Naive thymus-derived CD8-positive, alpha-beta T cell (primary cell): ENCODE measurements around the gene IFNG-AS1. TPM values are rescaled to one million over a fixed set of nuclear protein-coding genes. Genes with fewer than 3 reads are reported as not detected.

Experiments used
- ATAC-seq, 2 donors: fragments of 150-1000 bp; cut with Tn5 transposase in 1 of 2; sonication (Bioruptor Pico), chemical (Tn5 transposase) in 1 of 2; 1 replicate in 1 of 2; 2 replicates in 1 of 2; pipeline ENCODE4 v1.10.0; 2021; ENCODE audit warnings: mild to moderate bottlenecking in 2 of 2, moderate library complexity in 2 of 2
- POLR2A ChIA-PET: fragments of 350-600 bp; sonication (Branson Sonifier 250); formaldehyde crosslinking; loops from one replicate; lab custom pipeline; 2021; ENCODE audit warnings: antibody characterized with exemption; lab: Charles Lee
- DNase-seq, 10 donors: peaks; one replicate each; pipeline versions ENCODE4 v3.0.0 to v3.0.0-alpha.2; 2020 to 2022
- H3K27ac Mint-ChIP-seq, 10 donors: one replicate each; pipeline ENCODE4 v1.8.0; 2020 to 2022; ENCODE audit warnings: mild to moderate bottlenecking in 10 of 10, mixed read lengths in 10 of 10, moderate library complexity in 4 of 10, inconsistent platforms in 1 of 10
- H3K27me3 Mint-ChIP-seq, 5 donors: one replicate each; pipeline ENCODE4 v1.8.0; 2021 to 2022; ENCODE audit warnings: mixed read lengths in 5 of 5
- H3K36me3 Mint-ChIP-seq, 3 donors: one replicate each; pipeline ENCODE4 v1.8.0; 2020 to 2022; ENCODE audit warnings: mixed read lengths in 3 of 3, mild to moderate bottlenecking in 2 of 3, inconsistent platforms in 1 of 3
- H3K4me1 Mint-ChIP-seq, 4 donors: one replicate each; pipeline ENCODE4 v1.8.0; 2021 to 2022; ENCODE audit warnings: mixed read lengths in 4 of 4
- H3K4me3 Mint-ChIP-seq, 10 donors: one replicate each; pipeline ENCODE4 v1.8.0; 2020 to 2022; ENCODE audit warnings: mild to moderate bottlenecking in 10 of 10, mixed read lengths in 10 of 10, moderate library complexity in 6 of 10, inconsistent platforms in 1 of 10
- H3K9me3 Mint-ChIP-seq, 9 donors: one replicate each; pipeline ENCODE4 v1.8.0; 2020 to 2022; ENCODE audit warnings: mixed read lengths in 9 of 9, mild to moderate bottlenecking in 3 of 9, inconsistent platforms in 1 of 9, moderate library complexity in 1 of 9
- polyA plus RNA-seq, 3 donors: library from polyadenylated mRNA; unstranded; fragments of 300-500 nt; fragmentation: Illumina TruSeq; gene quantifications; one replicate each; pipeline ENCODE4 v1.2.3, GENCODE V29; 2021
- total RNA-seq, 8 experiments: library from RNA in 2 of 8; stranded (reverse) in 2 of 8; gene quantifications; one replicate each; pipeline ENCODE4 v1.2.3 and lab custom pipeline; 2021 to 2026

Gene IFNG-AS1
- total and polyA plus RNA-seq, 5 experiments from 2014 or later = 0.88 to 3.1 (median 1.9) TPM

- no peak overlapping the region for H3K4me3 Mint-ChIP-seq
- DNase-seq (no peak), ATAC-seq (no peak)
- peaks cover 0 to 7% (median 3%) of the 10 kb centered on the region in 3 donors for H3K36me3 Mint-ChIP-seq
- POLR2A ChIA-PET = no interaction called here
- H3K4me1 Mint-ChIP-seq = peaks cover 0 to 5% (median 0%) of the 10 kb centered on the region in 4 donors
- no peak overlapping the region for H3K27ac Mint-ChIP-seq
- H3K27me3 Mint-ChIP-seq = peaks cover 0 to 12% (median 0%) of the 10 kb centered on the region in 5 donors
- peaks cover 0 to 4% (median 0%) of the 10 kb centered on the region in 9 donors for H3K9me3 Mint-ChIP-seq
Observed at GRCh38 chr12:68020049-68020448, 30.8 kb downstream of the IFNG-AS1 start.

DNA sequence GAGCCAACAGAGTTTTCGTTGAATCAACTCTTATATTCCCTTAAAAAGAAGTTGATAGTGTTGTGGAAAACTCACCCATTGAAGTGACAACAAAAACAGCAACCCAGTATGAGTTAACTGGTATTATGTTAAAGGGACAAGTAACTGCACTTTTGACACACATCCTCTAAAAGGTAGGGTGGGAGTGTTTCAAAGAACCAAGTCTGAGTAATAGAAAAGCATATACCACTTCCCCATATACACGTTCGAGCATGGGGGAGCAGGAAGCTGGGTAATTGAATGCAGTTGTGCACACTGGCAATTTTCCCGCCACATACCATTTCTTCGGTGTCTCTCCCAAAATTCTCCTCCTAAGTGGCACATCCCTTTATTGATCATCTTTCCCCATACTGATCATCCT lies 31.5 kb downstream of the IFNG-AS1 start:
- Mint-ChIP-seq H3K4me1 (peaks cover 0 to 5% (median 0%) of the 10 kb centered on the region in 4 donors), H3K27ac (no peak overlapping the region), H3K9me3 (peaks cover 0 to 4% (median 0%) of the 10 kb centered on the region in 9 donors), H3K36me3 (peaks cover 0 to 7% (median 3%) of the 10 kb centered on the region in 3 donors), H3K27me3 (peaks cover 0 to 12% (median 0%) of the 10 kb centered on the region in 5 donors), H3K4me3 (no peak overlapping the region)
- POLR2A ChIA-PET = interaction anchor here (1.1 kb wide), 1 partner anchor 32 kb away, joined by 3 read pairs; the partner anchor contains the start of gene IFNG-AS1
- ATAC-seq (no peak), DNase-seq (no peak)

DNA sequence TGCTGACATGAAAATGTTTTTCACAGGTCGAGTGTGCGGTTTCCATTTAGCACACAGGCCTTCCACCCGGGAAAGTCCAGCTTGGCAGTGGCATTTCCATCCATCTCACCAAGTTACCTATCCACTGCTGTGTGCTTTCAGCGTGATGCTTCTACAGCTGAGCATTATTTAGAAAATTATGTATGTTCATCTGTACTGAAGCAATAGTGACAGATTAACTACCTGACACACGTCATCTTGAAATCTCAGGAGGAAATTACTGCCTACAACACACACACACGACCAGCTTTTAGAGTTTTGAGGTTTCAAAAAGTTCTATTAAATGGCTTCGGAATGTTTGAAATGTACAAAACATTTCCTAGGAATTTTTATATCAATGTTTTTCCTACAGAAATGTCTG lies 39.4 kb downstream of the IFNG-AS1 start:
- Mint-ChIP-seq H3K27me3 (peaks cover 0 to 8% (median 0%) of the 10 kb centered on the region in 5 donors), H3K4me1 (peaks cover 7 to 18% (median 17%) of the 10 kb centered on the region in 4 donors), H3K9me3 (peaks cover 0 to 10% (median 0%) of the 10 kb centered on the region in 9 donors), H3K27ac (no peak overlapping the region), H3K4me3 (no peak overlapping the region), H3K36me3 (peaks cover 0 to 15% (median 0%) of the 10 kb centered on the region in 3 donors)
- DNase-seq = no peak
- no peak for ATAC-seq
- POLR2A ChIA-PET = no interaction called here

DNA sequence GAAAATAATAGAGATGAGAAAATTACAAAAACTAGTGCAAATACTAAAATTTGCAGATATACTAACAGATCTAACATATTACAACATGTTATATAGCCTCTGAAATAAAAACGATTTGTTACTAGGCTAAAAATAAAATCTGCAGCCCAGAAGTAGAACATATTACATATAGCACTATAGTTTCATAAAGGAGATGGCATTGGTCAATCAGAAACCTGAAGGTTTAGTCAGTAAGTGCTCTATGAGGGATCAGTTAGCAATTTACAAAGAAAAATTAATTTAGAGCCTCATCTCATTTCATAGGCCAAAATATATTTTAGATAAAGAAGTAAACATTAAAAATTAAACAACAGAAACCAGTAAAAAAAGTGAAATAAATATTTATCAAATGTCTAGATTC lies 41.0 kb downstream of the IFNG-AS1 start:
- DNase-seq (no peak), ATAC-seq (no peak)
- Mint-ChIP-seq H3K4me1 (peaks cover 7 to 23% (median 17%) of the 10 kb centered on the region in 4 donors), H3K27me3 (no peaks in the 10 kb centered on the region), H3K36me3 (peaks cover 0 to 15% (median 0%) of the 10 kb centered on the region in 3 donors), H3K27ac (peak overlapping the region in 1 of 10 donors; percentile 40), H3K4me3 (no peak overlapping the region), H3K9me3 (peaks cover 0 to 10% (median 0%) of the 10 kb centered on the region in 9 donors)
- POLR2A ChIA-PET = no interaction called here

DNA sequence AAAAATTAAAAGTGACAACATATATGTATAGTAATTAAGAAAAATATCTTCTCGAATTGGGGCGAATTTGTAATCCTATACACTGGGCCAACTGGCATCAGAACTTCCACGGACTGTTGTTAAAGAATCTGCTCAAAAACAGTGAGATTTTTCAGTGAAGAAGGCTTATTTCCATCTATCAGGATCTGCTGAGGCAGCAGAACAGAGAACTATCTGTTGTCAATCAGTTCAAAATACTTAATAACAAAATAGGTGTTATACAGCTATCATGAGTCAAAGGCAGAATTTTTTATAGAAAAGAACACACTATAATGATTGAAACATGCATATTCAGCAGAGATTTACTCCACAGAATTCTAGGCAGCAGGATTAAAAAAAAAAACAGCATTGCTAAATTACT lies 41.9 kb downstream of the IFNG-AS1 start:
- no peak for DNase-seq
- POLR2A ChIA-PET = no interaction called here
- H3K4me1 Mint-ChIP-seq = peaks cover 7 to 23% (median 17%) of the 10 kb centered on the region in 4 donors
- H3K4me3 Mint-ChIP-seq = peak overlapping the region in 2 of 10 donors; percentile 76 to 89
- peaks cover 0 to 15% (median 0%) of the 10 kb centered on the region in 3 donors for H3K36me3 Mint-ChIP-seq
- H3K27ac Mint-ChIP-seq = peak overlapping the region in 1 of 10 donors; percentile 42
- no peaks in the 10 kb centered on the region for H3K27me3 Mint-ChIP-seq
- H3K9me3 Mint-ChIP-seq = peaks cover 0 to 10% (median 0%) of the 10 kb centered on the region in 9 donors
- ATAC-seq = no peak

DNA sequence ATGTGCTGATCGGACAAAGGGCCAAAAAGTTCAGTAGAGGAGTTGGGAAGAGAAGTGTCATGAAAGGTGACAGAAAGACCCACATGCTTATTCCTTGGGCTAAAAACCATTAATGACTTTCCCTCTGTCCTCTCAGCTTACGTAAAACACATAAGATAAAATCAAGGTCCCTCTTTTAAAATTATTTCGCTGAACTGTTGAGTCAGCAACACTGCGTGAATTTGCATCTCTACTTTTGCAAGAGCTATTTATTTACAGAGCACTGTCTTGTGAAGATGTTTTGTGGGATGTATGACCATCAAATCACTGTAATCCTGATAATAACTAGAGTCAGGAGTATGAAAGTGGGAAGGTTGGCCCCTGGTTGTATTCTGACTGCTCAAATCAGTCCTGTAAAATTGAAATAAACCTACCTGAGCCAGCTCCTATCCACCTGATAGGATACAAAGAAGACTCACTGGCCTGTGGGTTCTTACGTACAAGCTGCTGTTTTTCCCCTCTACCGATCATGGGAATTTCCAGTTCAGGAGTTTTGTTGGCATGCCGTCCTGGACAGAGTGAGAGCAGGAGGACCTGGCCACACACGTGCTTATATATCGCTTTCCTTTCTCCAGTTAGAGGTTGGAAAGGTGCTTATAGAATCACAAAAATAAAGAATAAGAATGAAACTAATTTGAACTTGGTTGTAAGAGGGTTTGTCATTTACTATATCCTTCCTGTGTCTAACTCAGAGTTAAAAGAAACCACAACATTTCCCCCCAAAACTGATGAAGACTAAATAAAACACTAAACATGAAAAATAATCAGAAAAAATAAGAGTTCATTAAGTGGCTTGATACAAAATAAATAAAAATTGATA lies 42.9 kb downstream of the IFNG-AS1 start:
- peak overlapping the region; percentile 59 to 89 (median 76) for H3K4me3 Mint-ChIP-seq
- DNase-seq = peak in 1 of 10 donors; percentile 6
- H3K27ac Mint-ChIP-seq = peak overlapping the region; percentile 39 to 94 (median 86)
- H3K27me3 Mint-ChIP-seq = no peaks in the 10 kb centered on the region
- peaks cover 0 to 15% (median 0%) of the 10 kb centered on the region in 3 donors for H3K36me3 Mint-ChIP-seq
- peaks cover 9 to 23% (median 20%) of the 10 kb centered on the region in 4 donors for H3K4me1 Mint-ChIP-seq
- peak in 1 of 2 donors; percentile 49 for ATAC-seq
- H3K9me3 Mint-ChIP-seq = peaks cover 0 to 10% (median 0%) of the 10 kb centered on the region in 9 donors
- POLR2A ChIA-PET = no interaction called here

GRCh38 chr12:68034567-68034966 lies 45.3 kb downstream of the IFNG-AS1 start:
- POLR2A ChIA-PET = no interaction called here

DNA sequence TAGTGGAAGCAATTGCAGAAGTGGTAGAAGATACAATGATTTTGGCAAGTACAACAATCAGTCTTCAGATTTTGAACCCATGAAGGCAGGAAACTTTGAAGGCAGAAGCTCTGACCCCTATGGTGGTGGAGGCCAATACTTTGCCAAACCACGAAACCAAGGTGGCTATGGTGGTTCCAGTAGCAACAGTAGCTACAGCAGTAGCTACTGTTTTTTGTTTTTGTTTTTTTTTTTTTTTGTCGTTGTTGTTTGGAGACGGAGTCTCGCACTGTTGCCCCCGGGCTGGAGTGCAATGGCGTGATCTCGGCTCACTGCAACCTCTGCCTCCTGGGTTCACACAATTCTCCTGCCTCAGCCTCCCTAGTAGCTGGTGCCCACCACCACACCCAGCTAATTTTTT lies 47.4 kb downstream of the IFNG-AS1 start:
- H3K4me1 Mint-ChIP-seq = peaks cover 10 to 30% (median 23%) of the 10 kb centered on the region in 4 donors
- H3K9me3 Mint-ChIP-seq = no peaks in the 10 kb centered on the region
- no peaks in the 10 kb centered on the region for H3K36me3 Mint-ChIP-seq
- H3K27ac Mint-ChIP-seq = no peak overlapping the region
- no peaks in the 10 kb centered on the region for H3K27me3 Mint-ChIP-seq
- no peak for ATAC-seq
- DNase-seq = peak in 1 of 10 donors; percentile 25
- POLR2A ChIA-PET = no interaction called here
- no peak overlapping the region for H3K4me3 Mint-ChIP-seq

More at GRCh38 chr12:68034567-68034966, 45.3 kb downstream of the IFNG-AS1 start:
- H3K27me3 Mint-ChIP-seq = no peaks in the 10 kb centered on the region
- H3K36me3 Mint-ChIP-seq = peaks cover 0 to 1% (median 0%) of the 10 kb centered on the region in 3 donors
- no peak overlapping the region for H3K4me3 Mint-ChIP-seq
- peaks cover 9 to 27% (median 20%) of the 10 kb centered on the region in 4 donors for H3K4me1 Mint-ChIP-seq
- no peak overlapping the region for H3K27ac Mint-ChIP-seq
- DNase-seq (no peak), ATAC-seq (no peak)
- H3K9me3 Mint-ChIP-seq = peaks cover 0 to 1% (median 0%) of the 10 kb centered on the region in 9 donors

- Mint-ChIP-seq H3K36me3 (no peaks in the 10 kb centered on the region), H3K9me3 (no peaks in the 10 kb centered on the region), H3K4me1 (peaks cover 5 to 25% (median 15%) of the 10 kb centered on the region in 4 donors), H3K27ac (no peak overlapping the region), H3K27me3 (no peaks in the 10 kb centered on the region), H3K4me3 (no peak overlapping the region)
- POLR2A ChIA-PET = no interaction called here
- no peak for ATAC-seq
- DNase-seq = no peak
Observed at GRCh38 chr12:68037616-68038255, 48.5 kb downstream of the IFNG-AS1 start.

DNA sequence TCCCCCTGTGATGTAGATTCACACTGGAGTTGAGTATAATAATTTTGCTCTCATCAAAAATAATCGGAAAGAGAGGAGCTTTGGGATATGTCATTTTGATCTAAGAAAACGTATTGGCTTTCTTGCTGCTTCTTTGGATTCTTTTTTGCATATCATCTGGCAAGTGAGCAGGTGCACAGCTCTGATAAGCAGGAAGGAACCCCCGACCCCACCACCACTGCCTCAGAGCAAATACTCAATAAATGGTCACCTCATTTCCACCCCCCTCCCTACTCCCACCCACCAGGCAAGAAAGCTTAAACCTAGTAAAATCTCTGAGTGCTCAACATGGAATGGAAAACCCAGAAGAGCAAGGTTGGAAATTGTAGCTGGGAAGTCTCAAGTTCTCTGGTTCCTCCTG lies 49.4 kb downstream of the IFNG-AS1 start:
- H3K9me3 Mint-ChIP-seq = no peaks in the 10 kb centered on the region
- H3K27me3 Mint-ChIP-seq = no peaks in the 10 kb centered on the region
- no peaks in the 10 kb centered on the region for H3K36me3 Mint-ChIP-seq
- DNase-seq (no peak), ATAC-seq (no peak)
- H3K4me1 Mint-ChIP-seq = peaks cover 5 to 22% (median 12%) of the 10 kb centered on the region in 4 donors
- no peak overlapping the region for H3K4me3 Mint-ChIP-seq
- H3K27ac Mint-ChIP-seq = peak overlapping the region in 1 of 10 donors; percentile 35
- POLR2A ChIA-PET = no interaction called here

GRCh38 chr12:68040450-68041075 lies 51.3 kb downstream of the IFNG-AS1 start:
- Mint-ChIP-seq H3K9me3 (no peaks in the 10 kb centered on the region), H3K36me3 (no peaks in the 10 kb centered on the region), H3K4me3 (no peak overlapping the region), H3K27ac (peak overlapping the region in 2 of 10 donors; percentile 0 to 26), H3K27me3 (no peaks in the 10 kb centered on the region), H3K4me1 (peaks cover 5 to 22% (median 9%) of the 10 kb centered on the region in 4 donors)
- DNase-seq (peak; percentile 19 to 78 (median 58)), ATAC-seq (peak; percentile 80 to 87)
- POLR2A ChIA-PET = interaction anchor here (0.7 kb wide), 1 partner anchor 76 kb away, joined by 3 read pairs; no protein-coding TSS in a partner anchor

DNA sequence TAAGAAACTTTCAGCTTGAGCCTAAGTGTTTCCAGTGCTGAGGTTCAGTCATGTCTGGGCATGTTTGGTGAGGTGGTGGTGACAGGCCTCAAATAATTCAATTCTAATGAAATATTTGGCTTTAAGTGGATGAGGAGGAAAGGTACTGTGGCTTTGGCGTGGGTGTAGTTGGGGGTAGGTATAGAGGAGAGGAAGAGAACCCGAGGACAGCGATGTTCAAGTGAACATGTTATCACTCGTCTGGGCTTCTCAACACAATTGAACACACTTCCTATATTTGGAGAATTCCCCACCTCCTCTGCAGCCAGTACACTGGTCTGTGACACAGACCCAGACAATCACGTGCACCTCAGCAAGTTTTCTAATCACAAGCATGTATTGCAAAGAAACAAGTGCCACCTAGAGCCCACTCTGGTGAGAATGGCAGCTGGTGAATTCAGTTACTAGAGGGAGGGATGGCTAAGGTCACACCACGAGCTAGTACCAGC lies 53.0 kb downstream of the IFNG-AS1 start:
- H3K4me1 Mint-ChIP-seq = peaks cover 5 to 17% (median 9%) of the 10 kb centered on the region in 4 donors
- no peaks in the 10 kb centered on the region for H3K9me3 Mint-ChIP-seq
- POLR2A ChIA-PET = no interaction called here
- peak in 1 of 2 donors; percentile 53 for ATAC-seq
- no peak for DNase-seq
- no peak overlapping the region for H3K4me3 Mint-ChIP-seq
- peaks cover 0 to 4% (median 0%) of the 10 kb centered on the region in 5 donors for H3K27me3 Mint-ChIP-seq
- peaks cover 0 to 4% (median 0%) of the 10 kb centered on the region in 3 donors for H3K36me3 Mint-ChIP-seq
- peak overlapping the region in 5 of 10 donors; percentile 2 to 54 (median 21) for H3K27ac Mint-ChIP-seq
